RCC 7860 (cell line): ENCODE results near the gene CACNG5.

Experiments
- DNase-seq: peaks from one replicate; pipeline ENCODE4 v3.0.0-alpha.2; 2015; ENCODE audit warnings: low spot score
- FAIRE-seq: peaks from 2 replicates; lab custom pipeline; 2012; peaks lifted over from hg19 to GRCh38; lab: Jason Lieb, UNC

Gene CACNG5

GRCh38 chr17:66822009-66822408 lies 12.9 kb upstream of the CACNG5 start:
- DNase-seq (no peak), FAIRE-seq (no peak)

- DNase-seq: no peak
- no peak for FAIRE-seq
Observed at GRCh38 chr17:66826856-66827255, 8.1 kb upstream of the CACNG5 start.

DNA sequence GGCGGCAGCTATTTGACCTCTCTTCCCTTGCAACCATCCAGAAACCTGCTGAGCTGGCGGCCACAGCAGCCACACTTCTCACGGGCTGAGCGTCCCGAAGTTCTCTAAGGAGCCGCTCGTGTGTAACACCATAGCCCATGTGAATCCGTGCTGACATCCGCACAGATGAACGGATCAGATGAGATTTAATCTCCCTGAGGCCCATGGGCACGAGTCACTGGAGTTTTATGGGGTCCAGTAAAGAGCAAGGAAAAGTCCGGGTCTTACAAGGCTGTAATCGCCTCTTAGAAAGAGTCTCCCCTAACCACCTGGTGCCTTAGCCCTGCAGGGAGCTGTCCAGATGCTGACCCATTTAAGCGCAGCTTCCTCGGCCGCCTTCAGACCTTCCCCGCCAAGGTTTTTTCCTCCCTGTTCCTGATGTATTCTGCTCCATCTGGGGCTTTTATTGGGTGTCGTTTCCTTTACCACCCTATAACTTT lies 5.5 kb upstream of the CACNG5 start:
- no peak for DNase-seq
- FAIRE-seq: no peak

DNA sequence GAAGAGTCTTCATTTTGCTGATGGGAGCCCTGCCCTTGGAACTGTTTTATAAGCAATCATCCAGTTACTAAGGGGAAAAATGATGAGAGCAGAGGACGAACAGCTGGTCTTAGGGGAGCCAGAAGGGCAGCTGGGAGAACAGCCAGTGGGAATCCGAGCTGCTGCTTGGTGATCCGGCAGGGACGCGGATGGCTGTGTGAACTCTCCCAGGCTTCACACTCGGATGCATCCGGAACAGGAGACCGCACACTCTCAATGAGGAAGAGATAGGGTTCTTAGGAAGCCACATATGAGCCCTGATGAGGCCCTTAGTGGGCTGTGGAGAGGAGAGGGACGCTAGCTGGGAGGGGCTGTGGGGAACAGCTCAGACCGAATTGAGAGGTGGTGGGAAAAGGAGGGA lies 5.0 kb upstream of the CACNG5 start:
- FAIRE-seq: no peak
- no peak for DNase-seq

DNA sequence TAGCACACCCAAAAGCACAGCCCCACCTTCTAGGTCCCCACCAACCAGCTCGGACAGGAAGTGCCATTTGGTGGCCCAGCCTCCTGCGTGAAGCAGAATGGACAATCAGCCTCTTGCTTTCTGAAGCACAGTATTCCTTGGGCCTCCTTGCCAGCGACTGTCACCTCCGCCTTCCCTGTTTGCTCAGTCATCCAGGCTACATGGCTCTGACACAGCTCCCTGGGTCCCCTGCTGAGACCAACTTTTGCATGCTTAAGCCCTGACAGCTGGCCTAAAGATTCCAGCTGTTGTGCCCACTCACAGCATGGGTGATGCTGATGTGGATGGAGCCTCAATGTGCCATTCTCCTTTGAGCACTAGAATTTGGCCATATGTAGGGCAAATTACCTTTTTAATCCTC lies 4.5 kb upstream of the CACNG5 start:
- no peak for FAIRE-seq
- DNase-seq: no peak

- no peak for DNase-seq
Observed at GRCh38 chr17:66831383-66832210, 3.3 kb upstream of the CACNG5 start.

GRCh38 chr17:66833201-66833600 lies 1.7 kb upstream of the CACNG5 start:
- FAIRE-seq (no peak), DNase-seq (no peak)

More at GRCh38 chr17:66831383-66832210, 3.3 kb upstream of the CACNG5 start:
- FAIRE-seq: no peak

DNA sequence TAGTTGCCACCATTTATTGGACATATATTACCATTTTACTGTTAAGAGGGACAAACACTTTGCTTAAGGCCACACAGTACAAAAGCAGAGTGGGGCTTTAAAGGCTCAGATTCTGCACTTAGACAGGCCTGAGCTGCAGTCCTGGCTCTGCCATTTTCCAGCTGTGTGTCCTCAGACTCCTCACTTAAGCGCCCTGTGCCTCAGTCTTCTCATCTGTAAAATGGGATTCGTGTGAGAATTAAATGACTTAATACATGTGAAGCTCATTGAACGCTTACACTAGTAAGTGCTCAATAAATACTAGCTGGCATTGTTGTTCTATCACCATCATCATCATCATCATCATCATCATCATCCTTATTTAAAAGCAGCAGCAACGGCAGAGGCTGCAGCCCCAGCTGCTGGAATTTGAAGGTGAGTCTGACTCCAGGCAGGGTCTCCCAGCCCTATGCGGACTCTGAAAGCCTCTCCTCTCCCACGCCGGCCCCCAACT lies 445 bp upstream of the CACNG5 start:
- FAIRE-seq (no peak), DNase-seq (no peak)

DNA sequence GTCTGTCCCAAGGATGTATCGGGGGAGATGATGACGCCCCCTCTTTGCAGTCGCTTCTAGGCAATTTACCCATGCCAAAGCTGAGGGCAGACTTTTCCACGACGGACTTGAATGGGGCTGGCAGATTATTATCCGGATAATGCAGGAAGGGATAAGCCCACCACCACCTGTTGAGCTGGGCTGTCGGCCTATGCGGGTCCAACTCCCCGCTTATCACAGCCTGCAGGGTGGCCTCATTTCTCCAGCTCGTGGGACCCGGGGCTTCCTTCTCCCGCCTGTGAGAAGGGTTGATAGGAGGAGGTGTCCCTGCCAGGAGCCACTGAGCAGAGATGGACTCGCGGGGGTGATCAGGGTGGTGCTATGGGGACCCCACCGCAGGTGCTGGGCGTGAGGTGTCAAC lies 559 bp downstream of the CACNG5 start:
- DNase-seq (no peak), FAIRE-seq (no peak)

DNA sequence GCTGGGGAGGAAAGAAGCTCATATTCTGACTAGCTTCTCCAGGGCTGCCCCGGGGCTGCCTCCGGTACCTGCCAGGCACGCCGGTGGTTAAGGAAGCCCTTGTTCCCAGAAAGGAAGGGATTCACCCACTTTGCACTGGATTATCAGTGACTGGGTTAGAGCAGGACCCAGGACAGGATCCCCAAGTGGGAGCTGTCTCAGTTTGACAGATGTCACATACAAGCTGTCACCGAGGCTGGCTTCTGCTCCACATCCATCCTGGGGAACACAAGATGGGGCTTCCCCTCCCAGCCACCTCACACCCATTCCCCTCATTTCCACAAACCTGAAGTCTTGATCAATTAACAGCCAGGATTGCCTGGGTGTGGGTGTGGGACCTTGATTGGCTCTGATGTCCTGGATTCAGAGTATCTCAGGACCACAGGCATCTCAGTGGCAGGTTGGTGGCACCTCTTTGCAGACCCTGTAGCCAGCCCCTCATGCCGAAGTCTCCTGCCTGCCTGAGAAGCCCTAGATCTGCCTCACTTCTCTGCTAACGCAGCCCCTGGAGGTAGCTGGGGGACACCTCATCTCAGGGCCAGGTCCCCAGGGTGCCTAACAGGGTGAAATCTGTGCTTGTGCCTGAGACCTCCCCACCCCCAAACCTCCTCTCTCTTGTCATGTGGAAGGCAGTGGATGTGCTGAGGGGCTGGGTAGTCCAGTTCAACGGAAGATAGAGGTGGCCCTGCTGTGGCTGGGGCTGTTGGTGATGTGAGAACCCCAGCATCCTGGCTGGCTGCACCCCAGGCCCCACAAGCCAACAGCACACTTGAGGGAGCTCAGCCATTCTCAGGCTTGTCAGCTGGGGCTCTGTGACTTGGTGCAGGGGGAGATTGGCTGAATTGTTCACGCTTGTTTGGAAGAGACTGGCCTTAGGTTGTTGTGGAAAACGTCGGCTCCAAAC lies 1.4 kb downstream of the CACNG5 start:
- DNase-seq: no peak
- no peak for FAIRE-seq

DNA sequence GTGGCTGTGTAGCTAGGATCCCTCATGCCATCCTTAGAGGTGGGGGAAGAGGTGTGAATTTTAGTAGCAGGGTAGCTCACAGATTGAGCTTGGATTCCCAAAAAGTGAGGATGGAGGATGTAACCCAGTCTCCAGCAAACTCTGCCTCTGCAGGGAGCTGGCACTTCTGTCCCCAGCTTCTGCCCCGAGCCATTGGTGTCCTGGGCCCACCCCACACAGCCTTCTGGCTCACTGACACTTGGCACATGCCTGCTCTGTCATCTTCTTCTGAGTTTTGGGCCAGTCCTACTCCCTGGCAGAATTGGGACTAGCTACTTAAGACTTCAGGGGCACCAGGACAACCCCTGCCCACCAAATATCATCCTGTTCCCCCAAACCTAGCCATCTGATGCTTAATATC lies 2.3 kb downstream of the CACNG5 start:
- no peak for FAIRE-seq
- no peak for DNase-seq

DNA sequence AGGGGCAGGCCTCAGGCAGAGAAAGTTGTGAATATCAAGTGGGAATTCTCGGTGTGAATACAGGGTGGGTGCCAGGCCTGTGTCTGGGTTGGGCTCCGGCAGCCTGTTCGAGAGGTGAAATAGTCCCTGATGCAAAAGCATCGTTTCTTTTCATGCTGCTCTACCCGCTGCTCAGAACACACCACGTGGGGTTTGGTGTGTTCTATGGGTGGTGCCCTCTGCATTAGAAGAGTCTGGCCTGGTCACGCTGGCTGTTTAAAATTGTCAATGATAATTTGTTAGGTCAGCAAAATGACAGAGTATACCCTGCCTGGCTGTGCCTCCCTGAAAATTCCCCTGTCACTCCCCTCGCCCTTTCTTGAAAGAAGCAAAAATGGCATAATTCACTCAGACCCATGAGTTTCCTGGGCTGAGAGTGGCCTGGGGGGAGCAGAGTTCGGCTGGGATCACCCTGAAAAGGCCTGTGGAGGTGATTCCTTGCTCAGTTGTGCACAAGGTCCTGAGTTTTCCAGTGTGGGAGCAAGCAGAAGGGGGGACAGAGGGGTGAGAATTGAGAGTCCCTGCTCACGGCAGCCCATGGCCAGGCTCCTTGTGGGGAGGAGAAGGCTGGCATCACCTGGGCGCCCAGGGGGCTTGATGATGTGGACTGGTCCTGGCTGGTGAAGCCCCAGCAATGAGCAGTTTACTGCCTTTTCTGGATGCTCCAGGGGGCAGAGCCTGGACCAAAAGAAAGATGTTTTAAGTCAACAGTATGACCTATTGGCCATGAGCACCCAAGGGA lies 3.2 kb downstream of the CACNG5 start:
- no peak for FAIRE-seq
- DNase-seq: no peak

DNA sequence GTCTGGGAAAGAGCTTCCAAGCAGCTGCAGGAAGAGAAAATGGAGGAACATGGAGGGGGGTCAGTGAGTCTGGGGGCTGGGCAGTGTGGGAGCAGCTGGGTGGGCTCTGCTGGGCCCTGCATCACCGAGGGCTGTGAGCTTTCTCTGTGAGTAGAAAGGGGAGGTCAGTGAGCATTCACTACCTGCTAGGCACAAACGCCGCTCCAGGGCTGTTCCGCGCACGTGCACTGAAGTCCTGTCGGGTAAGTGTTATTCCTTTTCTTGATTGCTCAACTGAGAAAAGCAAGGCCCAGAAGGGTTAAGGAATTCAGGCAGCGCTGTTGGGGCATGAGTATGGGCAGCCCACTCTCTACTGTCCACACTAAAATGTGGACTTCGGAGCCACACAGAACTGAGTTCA lies 4.7 kb downstream of the CACNG5 start:
- no peak for DNase-seq
- no peak for FAIRE-seq

DNA sequence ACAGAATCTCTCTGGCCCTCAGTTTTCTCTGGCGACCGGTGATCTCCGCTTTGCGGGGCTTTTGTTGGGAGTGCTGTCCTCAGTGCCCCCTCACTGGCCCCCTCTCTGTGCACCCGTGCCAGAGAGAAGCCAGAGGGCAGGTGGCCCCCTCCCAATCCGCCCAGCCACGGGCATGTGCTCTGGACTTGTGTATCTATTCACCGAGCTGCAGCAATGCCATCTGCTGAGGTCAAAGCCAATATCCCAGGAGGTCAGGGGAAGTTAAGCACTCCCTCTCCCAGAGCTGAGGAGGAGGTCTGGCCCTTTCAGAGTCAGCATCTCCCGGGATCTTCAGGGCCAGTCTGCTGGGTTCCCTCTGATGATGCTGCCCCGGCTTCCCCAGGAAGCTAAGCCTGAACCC lies 5.1 kb downstream of the CACNG5 start:
- FAIRE-seq (no peak), DNase-seq (no peak)

- no peak for FAIRE-seq
- DNase-seq: no peak
Observed at GRCh38 chr17:66841328-66841727, 6.4 kb downstream of the CACNG5 start.

DNA sequence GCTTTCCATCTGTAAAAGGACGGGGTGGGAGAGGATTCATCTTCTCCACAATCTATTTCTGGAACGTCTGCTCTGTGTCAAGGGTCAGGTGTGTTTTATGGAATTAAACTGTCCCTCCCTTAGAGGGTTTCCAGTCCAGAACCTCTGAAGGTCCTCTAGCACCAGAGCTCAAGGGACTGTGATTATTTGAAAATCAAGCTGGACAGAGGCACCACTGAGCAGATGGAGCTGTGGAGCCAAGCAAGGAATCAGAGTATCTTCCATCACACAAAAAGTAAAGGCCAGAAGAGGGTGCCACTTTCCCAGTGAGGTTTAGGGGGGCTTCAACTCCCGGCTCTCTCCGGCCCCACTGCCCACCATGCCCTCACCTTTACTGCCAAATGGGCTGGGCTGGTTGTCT lies 6.8 kb downstream of the CACNG5 start:
- DNase-seq: no peak
- FAIRE-seq: no peak

GRCh38 chr17:66842505-66842904 lies 7.6 kb downstream of the CACNG5 start:
- FAIRE-seq (no peak), DNase-seq (no peak)

GRCh38 chr17:66842959-66843358 lies 8.0 kb downstream of the CACNG5 start:
- DNase-seq (no peak), FAIRE-seq (no peak)

DNA sequence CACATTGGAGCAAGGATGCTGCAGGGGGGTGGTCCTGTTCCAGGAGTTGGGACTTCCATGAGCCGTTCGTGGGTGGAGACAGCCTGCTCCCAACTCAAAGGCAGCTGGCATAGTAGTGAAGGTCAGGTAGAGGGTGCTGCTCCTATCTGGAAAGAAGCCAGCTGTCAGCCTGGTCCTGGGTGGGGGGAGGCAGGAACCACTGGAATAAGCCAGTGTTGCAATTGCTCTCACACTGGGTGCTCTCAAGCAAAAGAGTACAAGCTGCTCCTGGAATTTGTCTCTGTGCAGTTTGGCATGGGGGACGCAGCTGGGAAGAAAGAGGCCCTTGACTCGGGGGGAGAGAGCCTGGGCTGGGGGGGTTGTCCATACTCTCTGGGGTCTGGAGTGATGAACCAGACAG lies 8.7 kb downstream of the CACNG5 start:
- DNase-seq (no peak), FAIRE-seq (no peak)

DNA sequence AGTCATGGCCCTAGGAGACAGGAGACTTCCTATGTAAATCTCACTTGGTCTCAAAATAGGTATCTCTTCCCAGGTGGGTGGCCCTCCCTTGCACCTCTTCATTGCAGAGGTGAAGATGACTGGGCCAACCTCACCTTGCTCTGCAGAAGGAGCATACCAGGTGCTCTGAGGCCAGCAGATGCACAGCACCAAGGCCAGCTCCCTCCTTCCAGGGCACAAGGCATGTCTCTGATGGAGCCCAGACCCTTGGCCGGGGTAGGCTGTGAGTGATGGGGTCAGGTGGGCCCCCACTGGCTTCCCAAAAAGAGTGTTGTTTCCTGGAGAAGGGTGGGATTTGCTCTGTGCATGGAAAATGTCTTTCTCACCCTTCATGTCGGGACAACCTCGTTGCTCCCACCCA lies 12.8 kb downstream of the CACNG5 start:
- DNase-seq (no peak), FAIRE-seq (no peak)

DNA sequence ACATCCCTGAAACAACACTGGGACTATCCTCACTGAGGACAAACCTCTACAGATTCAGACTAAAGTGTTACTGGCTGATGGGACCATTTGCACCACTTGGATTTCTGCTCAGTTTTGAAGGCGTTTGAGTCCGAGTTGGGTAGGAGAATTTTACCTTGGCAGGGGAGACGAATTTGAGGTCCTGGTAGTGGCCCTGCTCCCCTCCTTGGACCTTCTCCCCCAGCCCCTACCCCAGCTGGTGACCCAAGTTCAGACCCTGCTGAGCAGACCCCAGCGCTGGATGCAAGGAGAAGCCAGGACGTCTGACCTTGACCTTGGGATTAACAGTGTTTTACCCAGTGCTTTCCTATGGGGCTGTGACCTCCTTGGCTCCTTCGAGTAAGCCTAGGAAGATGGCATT lies 13.6 kb downstream of the CACNG5 start:
- FAIRE-seq: no peak

More for the DNA sequence above, 13.6 kb downstream of the CACNG5 start:
- no peak for DNase-seq
